Muscle layer of duodenum (tissue), 2 donors: ENCODE measurements around the gene NCAPD3.

Source experiments
- H3K27ac ChIP-seq: one replicate; pipeline ENCODE4 v1.7.0; 2013; ENCODE audit warnings: mild to moderate bottlenecking, low read length
- H3K27me3 ChIP-seq: one replicate; pipeline ENCODE4 v1.7.0; 2013; ENCODE audit warnings: low read depth, mild to moderate bottlenecking, control low read depth, low read length
- H3K36me3 ChIP-seq, 2 donors: one replicate each; pipeline ENCODE4 v1.7.0; 2013; ENCODE audit warnings: low read length in 2 of 2, control low read depth in 1 of 2, mild to moderate bottlenecking in 1 of 2; ENCODE audit not compliant: insufficient read depth in 2 of 2, control insufficient read depth in 1 of 2
- H3K4me1 ChIP-seq, 2 donors: one replicate each; pipeline ENCODE4 v1.7.0; 2013; ENCODE audit warnings: low read length in 2 of 2, mild to moderate bottlenecking in 2 of 2, control low read depth in 1 of 2, moderate library complexity in 1 of 2; ENCODE audit not compliant: insufficient read depth in 2 of 2, control insufficient read depth in 1 of 2
- H3K4me3 ChIP-seq, 2 donors: one replicate each; pipeline ENCODE4 v1.7.0; 2013; ENCODE audit warnings: low read length in 2 of 2, low read depth in 1 of 2, mild to moderate bottlenecking in 1 of 2
- H3K9me3 ChIP-seq, 2 donors: one replicate each; pipeline ENCODE4 v1.7.0; 2013; ENCODE audit warnings: low read length in 2 of 2, control low read depth in 1 of 2, mild to moderate bottlenecking in 1 of 2; ENCODE audit not compliant: control insufficient read depth in 1 of 2
- donor health status: healthy.

NCAPD3 gene

GRCh38 chr11:134178032-134178674 is 45.6 kb downstream of the NCAPD3 start:
- Histone ChIP-seq H3K36me3 (peaks cover 19 to 42% of the 10 kb centered on the region in 2 donors), H3K27me3 (no peaks in the 10 kb centered on the region), H3K27ac (no peak overlapping the region), H3K4me3 (no peak overlapping the region), H3K9me3 (no peaks in the 10 kb centered on the region), H3K4me1 (no peaks in the 10 kb centered on the region)

GRCh38 chr11:134176284-134176683 is 47.5 kb downstream of the NCAPD3 start:
- no peaks in the 10 kb centered on the region for H3K9me3 ChIP-seq
- no peaks in the 10 kb centered on the region for H3K4me1 ChIP-seq
- H3K27ac ChIP-seq, result no peak overlapping the region
- H3K36me3 ChIP-seq, result peaks cover 19 to 40% of the 10 kb centered on the region in 2 donors
- no peaks in the 10 kb centered on the region for H3K27me3 ChIP-seq
- no peak overlapping the region for H3K4me3 ChIP-seq

GRCh38 chr11:134173296-134173695 is 50.5 kb downstream of the NCAPD3 start:
- H3K36me3 ChIP-seq, result peaks cover 20 to 48% of the 10 kb centered on the region in 2 donors
- no peak overlapping the region for H3K4me3 ChIP-seq
- H3K9me3 ChIP-seq, result no peaks in the 10 kb centered on the region
- H3K27me3 ChIP-seq, result no peaks in the 10 kb centered on the region
- H3K4me1 ChIP-seq, result no peaks in the 10 kb centered on the region
- no peak overlapping the region for H3K27ac ChIP-seq

GRCh38 chr11:134171951-134172350 is 51.8 kb downstream of the NCAPD3 start:
- Histone ChIP-seq H3K4me3 (no peak overlapping the region), H3K36me3 (peaks cover 18 to 51% of the 10 kb centered on the region in 2 donors)

GRCh38 chr11:134170919-134171281 is 52.9 kb downstream of the NCAPD3 start:
- H3K9me3 ChIP-seq, result no peaks in the 10 kb centered on the region
- no peak overlapping the region for H3K4me3 ChIP-seq

More at GRCh38 chr11:134171951-134172350, 51.8 kb downstream of the NCAPD3 start:
- no peaks in the 10 kb centered on the region for H3K4me1 ChIP-seq
- H3K27me3 ChIP-seq, result no peaks in the 10 kb centered on the region
- no peak overlapping the region for H3K27ac ChIP-seq
- H3K9me3 ChIP-seq, result no peaks in the 10 kb centered on the region

GRCh38 chr11:134170177-134170918 is 53.4 kb downstream of the NCAPD3 start:
- Histone ChIP-seq H3K36me3 (peaks cover 7 to 42% of the 10 kb centered on the region in 2 donors), H3K4me1 (no peaks in the 10 kb centered on the region), H3K27ac (no peak overlapping the region), H3K9me3 (no peaks in the 10 kb centered on the region), H3K4me3 (no peak overlapping the region), H3K27me3 (no peaks in the 10 kb centered on the region)

More at GRCh38 chr11:134170919-134171281, 52.9 kb downstream of the NCAPD3 start:
- no peaks in the 10 kb centered on the region for H3K27me3 ChIP-seq
- no peaks in the 10 kb centered on the region for H3K4me1 ChIP-seq
- peaks cover 8 to 42% of the 10 kb centered on the region in 2 donors for H3K36me3 ChIP-seq
- no peak overlapping the region for H3K27ac ChIP-seq

GRCh38 chr11:134164490-134165370 is 59.0 kb downstream of the NCAPD3 start:
- H3K27ac ChIP-seq, result no peak overlapping the region
- peaks cover 31 to 47% of the 10 kb centered on the region in 2 donors for H3K36me3 ChIP-seq
- H3K4me3 ChIP-seq, result no peak overlapping the region
- H3K4me1 ChIP-seq, result no peaks in the 10 kb centered on the region
- H3K9me3 ChIP-seq, result no peaks in the 10 kb centered on the region
- H3K27me3 ChIP-seq, result no peaks in the 10 kb centered on the region

GRCh38 chr11:134159652-134160051 is 64.1 kb downstream of the NCAPD3 start:
- Histone ChIP-seq H3K27me3 (no peaks in the 10 kb centered on the region), H3K9me3 (no peaks in the 10 kb centered on the region), H3K4me1 (no peaks in the 10 kb centered on the region), H3K27ac (no peak overlapping the region), H3K36me3 (peaks cover 34 to 53% of the 10 kb centered on the region in 2 donors), H3K4me3 (no peak overlapping the region)

GRCh38 chr11:134158023-134158422 is 65.7 kb downstream of the NCAPD3 start:
- no peaks in the 10 kb centered on the region for H3K27me3 ChIP-seq
- H3K4me3 ChIP-seq, result no peak overlapping the region
- H3K4me1 ChIP-seq, result no peaks in the 10 kb centered on the region
- peaks cover 31 to 53% of the 10 kb centered on the region in 2 donors for H3K36me3 ChIP-seq
- no peaks in the 10 kb centered on the region for H3K9me3 ChIP-seq
- H3K27ac ChIP-seq, result no peak overlapping the region

- H3K36me3 ChIP-seq, result peaks cover 36 to 53% of the 10 kb centered on the region in 2 donors
- H3K4me1 ChIP-seq, result no peaks in the 10 kb centered on the region
- H3K27me3 ChIP-seq, result no peaks in the 10 kb centered on the region
Observed at GRCh38 chr11:134157451-134157850, 66.3 kb downstream of the NCAPD3 start.

More at GRCh38 chr11:134157451-134157850, 66.3 kb downstream of the NCAPD3 start:
- Histone ChIP-seq H3K9me3 (no peaks in the 10 kb centered on the region), H3K27ac (no peak overlapping the region), H3K4me3 (no peak overlapping the region)
